Natural killer cell (primary cell): ENCODE measurements around the gene KREMEN1. TPM values are rescaled to one million over a fixed set of nuclear protein-coding genes. Genes with fewer than 3 reads are reported as not detected.
A peak's percentile ranks its signal among the peaks of the same experiment; 100 is the strongest.

ENCODE experiments used
- ATAC-seq, 3 donors: fragments of 150-1000 bp in 2 of 3; fragments of 200-7000 bp in 1 of 3; cut with Tn5 transposase; 1 replicate in 1 of 3; 2 replicates in 2 of 3; pipeline ENCODE4 v1.10.0; 2021; ENCODE audit warnings: mild to moderate bottlenecking in 2 of 3, moderate library complexity in 2 of 3
- DNase-seq, 2 donors: peaks; one replicate each; pipeline versions ENCODE4 v3.0.0 to v3.0.0-alpha.2; 2013 to 2021; ENCODE audit warnings: mixed read lengths in 1 of 2
- H3K27ac ChIP-seq: one replicate; pipeline ENCODE4 v1.5.1; 2013; ENCODE audit warnings: mild to moderate bottlenecking, low read length
- H3K27me3 ChIP-seq: one replicate; pipeline ENCODE4 v1.6.1; 2013; ENCODE audit warnings: low read length; ENCODE audit not compliant: control insufficient read depth, insufficient read depth
- H3K36me3 ChIP-seq: one replicate; pipeline ENCODE4 v1.6.1; 2013; ENCODE audit warnings: low read length; ENCODE audit not compliant: control insufficient read depth, insufficient read depth
- H3K4me1 ChIP-seq: one replicate; pipeline ENCODE4 v1.6.1; 2013; ENCODE audit warnings: low read length; ENCODE audit not compliant: control insufficient read depth, insufficient read depth
- H3K4me3 ChIP-seq: one replicate; pipeline ENCODE4 v1.5.1; 2013; ENCODE audit warnings: low read length
- H3K9me3 ChIP-seq: one replicate; pipeline ENCODE4 v1.6.1; 2013; ENCODE audit warnings: low read length; ENCODE audit not compliant: control insufficient read depth, insufficient read depth
- H3K27ac Mint-ChIP-seq, 2 donors: one replicate each; pipeline ENCODE4 v1.8.0; 2022; ENCODE audit warnings: mild to moderate bottlenecking in 2 of 2, mixed read lengths in 2 of 2, moderate library complexity in 1 of 2
- H3K27me3 Mint-ChIP-seq, 2 donors: one replicate each; pipeline ENCODE4 v1.8.0; 2022; ENCODE audit warnings: low read depth in 2 of 2, mixed read lengths in 2 of 2
- H3K36me3 Mint-ChIP-seq: one replicate; pipeline ENCODE4 v1.8.0; 2022; ENCODE audit warnings: mixed read lengths
- H3K4me1 Mint-ChIP-seq, 2 donors: one replicate each; pipeline ENCODE4 v1.8.0; 2022; ENCODE audit warnings: mixed read lengths in 2 of 2
- H3K4me3 Mint-ChIP-seq: one replicate; pipeline ENCODE4 v1.8.0; 2022; ENCODE audit warnings: mild to moderate bottlenecking, moderate library complexity, mixed read lengths
- H3K9me3 Mint-ChIP-seq, 2 donors: one replicate each; pipeline ENCODE4 v1.8.0; 2022; ENCODE audit warnings: mixed read lengths in 2 of 2
- CTCF ChIP-seq: fragments of 200-600 bp; IDR thresholded peaks from one replicate; pipeline ENCODE4 v1.8.0; 2022; ENCODE audit warnings: antibody characterized with exemption
- WGBS: methylation state at CpG from one replicate; pipeline ENCODE4 v1.1.7; 2013; ENCODE audit warnings: missing lambda C conversion rate; ENCODE audit not compliant: insufficient coverage; 5-methylcytosine and 5-hydroxymethylcytosine counted together
- intact Hi-C: fragments of 100-400 bp; cut with micrococcal nuclease; formaldehyde crosslinking; loops from one replicate; pipeline ENCODE4 v1.14.2; 2022
- total RNA-seq, 4 donors: library from RNA; stranded (reverse); fragments of 120-200 nt in 1 of 4; gene quantifications; one replicate each; pipeline versions ENCODE4 v1.2.3 to v1.2.4, GENCODE V29; 2013 to 2022

Gene KREMEN1
- total RNA-seq, 3 donors from 2014 or later (not counting 1 experiment from before 2014, with no cell fraction given) = 0.23 TPM; not detected in 2

- TF ChIP-seq CTCF = no peak
- 2% methylated on average over 60 of the region's 60 CpGs for WGBS
- peak; percentile 15 to 53 for DNase-seq
- Mint-ChIP-seq H3K27ac (no peak overlapping the region), H3K9me3 (no peaks in the 10 kb centered on the region), H3K36me3 (no peaks in the 10 kb centered on the region), H3K27me3 (peaks cover 59 to 62% of the 10 kb centered on the region in 2 donors), H3K4me1 (peaks cover 10 to 24% of the 10 kb centered on the region in 2 donors), H3K4me3 (peak overlapping the region; percentile 76)
- H3K27me3 ChIP-seq = peaks cover 33% of the 10 kb centered on the region
- H3K9me3 ChIP-seq = no peaks in the 10 kb centered on the region
- H3K4me1 ChIP-seq = peaks cover 24% of the 10 kb centered on the region
- no peak overlapping the region for H3K27ac ChIP-seq
- ATAC-seq = no peak
- H3K4me3 ChIP-seq = no peak overlapping the region
- intact Hi-C loops = no loop called here
- no peaks in the 10 kb centered on the region for H3K36me3 ChIP-seq
Observed at GRCh38 chr22:29071261-29072045, 1.4 kb upstream of the KREMEN1 start.

GRCh38 chr22:29072193-29072978, 449 bp upstream of the KREMEN1 start:
- Mint-ChIP-seq H3K4me1 (peaks cover 10 to 24% of the 10 kb centered on the region in 2 donors), H3K4me3 (peak overlapping the region; percentile 76), H3K27me3 (peaks cover 53 to 56% of the 10 kb centered on the region in 2 donors), H3K9me3 (no peaks in the 10 kb centered on the region), H3K27ac (no peak overlapping the region), H3K36me3 (no peaks in the 10 kb centered on the region)
- no peaks in the 10 kb centered on the region for H3K36me3 ChIP-seq
- H3K27me3 ChIP-seq = peaks cover 32% of the 10 kb centered on the region
- ATAC-seq (peak; percentile 94 to 97 (median 97)), DNase-seq (peak; percentile 70 to 89)
- H3K4me1 ChIP-seq = peaks cover 24% of the 10 kb centered on the region
- intact Hi-C loops = no loop called here
- 20% methylated on average over 40 of the region's 41 CpGs for WGBS
- no peak overlapping the region for H3K4me3 ChIP-seq
- no peak overlapping the region for H3K27ac ChIP-seq
- no peaks in the 10 kb centered on the region for H3K9me3 ChIP-seq
- TF ChIP-seq CTCF = no peak

- Histone ChIP-seq H3K4me1 (peaks cover 24% of the 10 kb centered on the region), H3K9me3 (no peaks in the 10 kb centered on the region), H3K27ac (no peak overlapping the region), H3K4me3 (peak overlapping the region; percentile 23), H3K36me3 (no peaks in the 10 kb centered on the region), H3K27me3 (peaks cover 34% of the 10 kb centered on the region)
- Mint-ChIP-seq H3K9me3 (no peaks in the 10 kb centered on the region), H3K27me3 (peaks cover 60 to 62% of the 10 kb centered on the region in 2 donors), H3K36me3 (no peaks in the 10 kb centered on the region), H3K4me1 (peaks cover 11 to 25% of the 10 kb centered on the region in 2 donors), H3K27ac (no peak overlapping the region), H3K4me3 (peak overlapping the region; percentile 49)
- no peak for TF ChIP-seq CTCF
- WGBS = 7% methylated on average over 53 of the region's 53 CpGs
- DNase-seq (peak in 1 of 2 donors; percentile 31), ATAC-seq (no peak)
- intact Hi-C loops = no loop called here
Observed at GRCh38 chr22:29073618-29074275, 912 bp downstream of the KREMEN1 start.
